Chondrocyte (in vitro differentiated cells): Measurements from ENCODE around the gene DOCK2. TPM values are rescaled to one million over a fixed set of nuclear protein-coding genes. Genes with fewer than 3 reads are reported as not detected.

Experiments
- DNase-seq: peaks from one replicate; pipeline ENCODE4 v3.0.0; 2021; ENCODE audit warnings: mixed read lengths, low spot score
- H3K27ac Mint-ChIP-seq: one replicate; pipeline ENCODE4 v1.8.0; 2021; ENCODE audit warnings: mild to moderate bottlenecking, moderate library complexity, mixed read lengths; ENCODE audit not compliant: unreplicated experiment
- H3K27me3 Mint-ChIP-seq: 2 replicates; pipeline ENCODE4 v1.8.0; 2021; ENCODE audit warnings: low read depth, mixed read lengths
- H3K36me3 Mint-ChIP-seq: 2 replicates; pipeline ENCODE4 v1.8.0; 2021; ENCODE audit warnings: low read depth, mixed read lengths
- H3K4me1 Mint-ChIP-seq: 2 replicates; pipeline ENCODE4 v1.8.0; 2021; ENCODE audit warnings: low read depth, mild to moderate bottlenecking, mixed read lengths
- H3K4me3 Mint-ChIP-seq: one replicate; pipeline ENCODE4 v1.8.0; 2021; ENCODE audit warnings: mild to moderate bottlenecking, moderate library complexity, mixed read lengths; ENCODE audit not compliant: unreplicated experiment
- H3K9me3 Mint-ChIP-seq: 2 replicates; pipeline ENCODE4 v1.8.0; 2021; ENCODE audit warnings: low read depth, mixed read lengths
- total RNA-seq: library from RNA; stranded (reverse); gene quantifications from 3 replicates; pipeline ENCODE4 v1.2.1, GENCODE V29; 2021
- TF ChIP-seq, protein P1 (sequence below): fragments of 200-600 bp; sonication (generic); IDR thresholded peaks from 2 replicates; pipeline ENCODE4 v1.5.0; 2021; ENCODE audit warnings: antibody characterized with exemption, mild to moderate bottlenecking, moderate library complexity

The DOCK2 gene
- total RNA-seq, 1 donor from 2014 or later = 3.1 TPM

DNA sequence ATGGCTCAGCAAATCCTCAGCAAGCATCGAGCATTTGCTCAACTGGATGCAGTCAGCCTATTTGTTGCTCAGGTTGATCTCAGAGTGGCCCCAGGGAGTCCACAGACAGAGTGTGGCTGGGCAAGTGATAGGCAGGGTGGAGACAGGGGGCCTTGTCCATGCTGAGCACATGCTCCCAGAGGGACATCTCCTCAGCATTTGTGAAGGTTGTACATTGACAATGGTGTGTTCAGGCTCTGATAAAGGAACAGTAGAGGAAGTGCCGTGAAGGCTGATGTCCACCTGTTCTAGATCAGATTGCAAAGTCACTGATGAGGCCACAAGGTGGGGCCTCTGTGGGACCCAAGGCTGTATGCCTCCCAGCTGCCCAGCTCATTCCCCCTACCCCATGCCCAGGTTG, 418.5 kb downstream of the DOCK2 start:
- Mint-ChIP-seq H3K4me1 (peaks cover 5% of the 10 kb centered on the region), H3K27ac (no peak overlapping the region), H3K4me3 (no peak overlapping the region), H3K36me3 (no peaks in the 10 kb centered on the region), H3K9me3 (no peaks in the 10 kb centered on the region), H3K27me3 (no peaks in the 10 kb centered on the region)
- TF ChIP-seq, protein P1, sequence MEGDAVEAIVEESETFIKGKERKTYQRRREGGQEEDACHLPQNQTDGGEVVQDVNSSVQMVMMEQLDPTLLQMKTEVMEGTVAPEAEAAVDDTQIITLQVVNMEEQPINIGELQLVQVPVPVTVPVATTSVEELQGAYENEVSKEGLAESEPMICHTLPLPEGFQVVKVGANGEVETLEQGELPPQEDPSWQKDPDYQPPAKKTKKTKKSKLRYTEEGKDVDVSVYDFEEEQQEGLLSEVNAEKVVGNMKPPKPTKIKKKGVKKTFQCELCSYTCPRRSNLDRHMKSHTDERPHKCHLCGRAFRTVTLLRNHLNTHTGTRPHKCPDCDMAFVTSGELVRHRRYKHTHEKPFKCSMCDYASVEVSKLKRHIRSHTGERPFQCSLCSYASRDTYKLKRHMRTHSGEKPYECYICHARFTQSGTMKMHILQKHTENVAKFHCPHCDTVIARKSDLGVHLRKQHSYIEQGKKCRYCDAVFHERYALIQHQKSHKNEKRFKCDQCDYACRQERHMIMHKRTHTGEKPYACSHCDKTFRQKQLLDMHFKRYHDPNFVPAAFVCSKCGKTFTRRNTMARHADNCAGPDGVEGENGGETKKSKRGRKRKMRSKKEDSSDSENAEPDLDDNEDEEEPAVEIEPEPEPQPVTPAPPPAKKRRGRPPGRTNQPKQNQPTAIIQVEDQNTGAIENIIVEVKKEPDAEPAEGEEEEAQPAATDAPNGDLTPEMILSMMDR = no peak
- no peak for DNase-seq

DNA sequence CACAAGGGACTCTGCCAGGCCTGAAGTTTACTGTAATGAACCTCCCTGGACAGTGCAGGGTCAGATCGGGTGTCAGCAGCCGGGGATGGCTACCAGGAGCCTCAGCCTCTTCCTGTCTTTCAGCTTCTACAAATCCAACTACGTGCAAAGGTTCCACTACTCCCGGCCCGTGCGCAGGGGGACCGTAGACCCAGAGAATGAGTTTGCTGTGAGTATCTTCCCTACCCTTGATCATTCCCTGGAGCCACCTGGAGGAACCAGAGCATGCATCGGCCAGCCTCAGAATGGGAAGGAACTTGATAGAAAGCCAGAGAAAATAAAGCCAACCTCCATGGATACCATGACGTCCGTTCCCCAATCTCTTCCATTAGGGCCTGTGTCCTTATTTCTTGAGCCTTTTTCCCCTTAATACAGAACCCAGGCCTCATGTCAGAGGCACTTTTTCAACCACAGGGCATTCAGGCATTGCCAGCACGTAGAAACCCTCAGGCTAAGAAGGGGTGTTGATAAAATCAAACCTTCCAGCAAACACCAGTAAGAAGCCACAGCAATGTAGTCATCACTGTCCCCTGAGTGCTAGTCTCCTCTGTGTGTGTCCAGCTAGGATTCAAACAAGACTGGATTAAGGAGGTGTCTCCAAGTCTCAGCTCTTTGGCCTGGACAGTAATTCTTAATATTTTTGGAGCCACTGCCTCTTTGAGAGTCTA, 419.6 kb downstream of the DOCK2 start:
- no peak for DNase-seq
- no peaks in the 10 kb centered on the region for H3K9me3 Mint-ChIP-seq
- no peak overlapping the region for H3K27ac Mint-ChIP-seq
- TF ChIP-seq, protein P1 = no peak
- H3K36me3 Mint-ChIP-seq = no peaks in the 10 kb centered on the region
- H3K27me3 Mint-ChIP-seq = no peaks in the 10 kb centered on the region
- no peak overlapping the region for H3K4me3 Mint-ChIP-seq
- peaks cover 5% of the 10 kb centered on the region for H3K4me1 Mint-ChIP-seq

DNA sequence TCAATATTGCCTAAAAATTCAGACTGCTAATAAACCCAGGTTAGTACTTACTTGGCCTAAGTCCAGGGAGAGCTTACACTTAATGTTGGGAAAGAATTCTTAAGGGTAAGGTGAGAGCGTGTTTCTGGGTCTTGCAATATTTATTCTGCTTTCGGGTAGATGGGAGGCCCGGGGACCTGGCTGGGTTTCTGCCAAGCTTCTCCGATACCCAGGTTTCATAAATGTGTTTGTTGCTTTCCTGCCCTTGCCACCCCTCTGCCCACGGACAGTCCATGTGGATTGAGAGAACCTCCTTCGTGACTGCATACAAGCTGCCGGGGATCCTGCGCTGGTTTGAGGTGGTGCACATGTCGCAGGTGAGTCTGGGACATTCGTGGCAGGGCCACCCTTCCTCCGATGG, 420.2 kb downstream of the DOCK2 start:
- TF ChIP-seq, protein P1 = no peak
- no peaks in the 10 kb centered on the region for H3K36me3 Mint-ChIP-seq
- peaks cover 5% of the 10 kb centered on the region for H3K4me1 Mint-ChIP-seq

DNA sequence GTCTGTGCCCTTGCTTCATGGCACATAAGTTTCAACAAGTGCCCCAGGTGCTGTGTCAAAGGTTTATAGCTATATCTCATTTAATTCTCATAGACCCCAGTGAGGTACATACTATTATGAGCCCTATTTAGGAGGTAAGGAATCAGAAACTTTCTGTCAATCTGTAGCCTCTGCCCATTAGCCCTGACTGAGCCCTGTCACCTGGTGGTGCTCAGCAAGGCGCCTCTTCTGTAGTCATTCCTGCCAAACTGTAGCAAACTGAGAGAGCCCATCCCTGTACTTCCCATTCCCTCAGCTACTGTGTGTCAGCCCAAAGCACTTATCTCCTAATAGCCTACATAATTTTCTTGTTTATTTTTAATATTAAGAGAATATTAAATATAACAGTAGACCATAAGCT, 422.1 kb downstream of the DOCK2 start:
- DNase-seq = no peak

More for the DNA sequence above, 420.2 kb downstream of the DOCK2 start:
- Mint-ChIP-seq H3K9me3 (no peaks in the 10 kb centered on the region), H3K4me3 (no peak overlapping the region), H3K27me3 (no peaks in the 10 kb centered on the region), H3K27ac (no peak overlapping the region)
- no peak for DNase-seq

DNA sequence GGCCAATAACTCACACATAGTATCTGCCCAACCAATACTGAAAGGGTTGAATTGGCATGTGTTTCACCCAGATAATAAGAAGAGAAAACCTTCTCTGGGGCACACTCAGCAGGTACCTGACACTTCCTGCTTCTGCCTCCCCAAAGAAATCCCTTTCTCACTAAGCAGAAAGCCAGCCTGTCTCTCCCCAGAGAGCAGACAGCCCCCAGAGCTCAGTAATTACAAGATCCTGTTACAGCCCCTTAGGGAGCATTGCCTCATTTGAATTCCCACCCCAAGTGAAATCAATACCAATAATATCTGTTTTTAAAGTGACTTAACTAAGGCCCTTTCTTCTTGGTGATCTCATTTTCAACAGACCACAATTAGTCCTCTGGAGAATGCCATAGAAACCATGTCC, 430.1 kb downstream of the DOCK2 start:
- H3K4me3 Mint-ChIP-seq = no peak overlapping the region
- no peak for DNase-seq
- peaks cover 4% of the 10 kb centered on the region for H3K36me3 Mint-ChIP-seq
- TF ChIP-seq, protein P1 = no peak
- H3K27ac Mint-ChIP-seq = no peak overlapping the region
- no peaks in the 10 kb centered on the region for H3K4me1 Mint-ChIP-seq
- H3K9me3 Mint-ChIP-seq = peaks cover 5% of the 10 kb centered on the region
- H3K27me3 Mint-ChIP-seq = peaks cover 4% of the 10 kb centered on the region

More for the DNA sequence above, 422.1 kb downstream of the DOCK2 start:
- Mint-ChIP-seq H3K27me3 (peaks cover under 1% of the 10 kb centered on the region), H3K4me1 (peaks cover 5% of the 10 kb centered on the region), H3K36me3 (peaks cover under 1% of the 10 kb centered on the region), H3K4me3 (no peak overlapping the region), H3K27ac (no peak overlapping the region), H3K9me3 (no peaks in the 10 kb centered on the region)
- TF ChIP-seq, protein P1 = no peak
